Measurements from ENCODE around the gene CEP164. TPM values are rescaled to one million over a fixed set of nuclear protein-coding genes. Genes with fewer than 3 reads are reported as not detected.

Gene CEP164
- total and polyA plus RNA-seq, 9 of the 15 experiments (the other 6 are each of a cell fraction or from before 2014, with no cell fraction given) = 2.1 to 16.5 (median 10.4) TPM

DNA sequence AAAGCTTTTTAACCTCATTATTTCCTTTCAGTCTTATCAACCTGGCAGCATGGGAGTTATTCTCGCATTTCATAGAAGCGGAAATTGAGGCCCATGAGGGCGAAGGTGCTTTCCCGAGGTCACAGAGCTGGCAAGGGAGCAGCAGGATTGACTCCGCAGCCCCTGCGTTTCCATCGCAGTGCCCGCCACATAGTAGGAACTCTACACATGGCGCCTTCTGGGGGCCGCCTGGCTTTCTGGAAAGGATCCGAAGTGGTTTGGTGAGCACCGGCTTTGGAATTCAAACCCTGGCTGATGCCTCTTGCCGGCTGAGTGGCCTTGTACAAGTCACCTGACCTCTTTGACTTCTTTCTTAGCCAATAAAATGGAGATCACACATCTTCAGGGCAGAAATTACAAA, 93.4 kb downstream of the CEP164 start:
- no peaks in the 10 kb centered on the region for H3K9me3 ChIP-seq (replicated peaks; ENCODE audit: control insufficient read depth, insufficient read depth, low read depth, low read length)
- no peaks in the 10 kb centered on the region for H3K79me2 ChIP-seq (ENCODE audit: control insufficient read depth, insufficient read depth, low read length)
- H3K27ac ChIP-seq (ENCODE audit: extremely low read depth, low read depth, low read length) = no peak overlapping the region
- no peak overlapping the region for H3K9ac ChIP-seq (ENCODE audit: insufficient read depth in 1 of 2, low read depth in 2 of 2, low read length in 2 of 2)
- DNase-seq (ENCODE audit: extremely low read depth in 1 of 4, low spot score in 3 of 4) (no peak), FAIRE-seq (no peak), ATAC-seq (no peak)
- ChIA-PET POLR2A (no interaction called here), CTCF (ENCODE audit: low intra/inter-chr PET ratio) (no interaction called here)
- H4K20me1 ChIP-seq (replicated peaks; ENCODE audit: control insufficient read depth, insufficient read depth, low read length) = peaks cover 8% of the 10 kb centered on the region
- intact Hi-C loops (cut with micrococcal nuclease) = loop anchor here (10.0 kb wide), 1 partner anchor 524 kb away; no protein-coding TSS in a partner anchor
- no peaks in the 10 kb centered on the region for H3K4me1 ChIP-seq (replicated peaks in 1 of 2; ENCODE audit: control insufficient read depth in 2 of 2, insufficient read depth in 2 of 2, low read length in 2 of 2)
- H3K4me3 ChIP-seq = no peak overlapping the region
- WGBS (ENCODE audit: insufficient coverage, low coverage, missing lambda C conversion rate) = 19% methylated on average over 12 of the region's 13 CpGs
- no TSS peak for BruUV-seq (replicated peaks)
- H3K27me3 ChIP-seq (ENCODE audit: control insufficient read depth in 2 of 2, insufficient read depth in 2 of 2, low read length in 2 of 2) = peaks cover 45 to 85% of the 10 kb centered on the region in 2 experiments
- in situ Hi-C loops (cut with MboI) = loop anchor here (10.0 kb wide), 1 partner anchor 634 kb away; no protein-coding TSS in a partner anchor
- H2AFZ ChIP-seq (ENCODE audit: low read depth, low read length) = no peak overlapping the region
- no peak overlapping the region for H3K4me2 ChIP-seq (ENCODE audit: insufficient read depth, low read length)
- H3K9me1 ChIP-seq (ENCODE audit: control insufficient read depth, insufficient read depth, low read length) = no peaks in the 10 kb centered on the region
- H3K36me3 ChIP-seq (ENCODE audit: control insufficient read depth, insufficient read depth, low read length) = no peaks in the 10 kb centered on the region
- TF ChIP-seq, protein P1, sequence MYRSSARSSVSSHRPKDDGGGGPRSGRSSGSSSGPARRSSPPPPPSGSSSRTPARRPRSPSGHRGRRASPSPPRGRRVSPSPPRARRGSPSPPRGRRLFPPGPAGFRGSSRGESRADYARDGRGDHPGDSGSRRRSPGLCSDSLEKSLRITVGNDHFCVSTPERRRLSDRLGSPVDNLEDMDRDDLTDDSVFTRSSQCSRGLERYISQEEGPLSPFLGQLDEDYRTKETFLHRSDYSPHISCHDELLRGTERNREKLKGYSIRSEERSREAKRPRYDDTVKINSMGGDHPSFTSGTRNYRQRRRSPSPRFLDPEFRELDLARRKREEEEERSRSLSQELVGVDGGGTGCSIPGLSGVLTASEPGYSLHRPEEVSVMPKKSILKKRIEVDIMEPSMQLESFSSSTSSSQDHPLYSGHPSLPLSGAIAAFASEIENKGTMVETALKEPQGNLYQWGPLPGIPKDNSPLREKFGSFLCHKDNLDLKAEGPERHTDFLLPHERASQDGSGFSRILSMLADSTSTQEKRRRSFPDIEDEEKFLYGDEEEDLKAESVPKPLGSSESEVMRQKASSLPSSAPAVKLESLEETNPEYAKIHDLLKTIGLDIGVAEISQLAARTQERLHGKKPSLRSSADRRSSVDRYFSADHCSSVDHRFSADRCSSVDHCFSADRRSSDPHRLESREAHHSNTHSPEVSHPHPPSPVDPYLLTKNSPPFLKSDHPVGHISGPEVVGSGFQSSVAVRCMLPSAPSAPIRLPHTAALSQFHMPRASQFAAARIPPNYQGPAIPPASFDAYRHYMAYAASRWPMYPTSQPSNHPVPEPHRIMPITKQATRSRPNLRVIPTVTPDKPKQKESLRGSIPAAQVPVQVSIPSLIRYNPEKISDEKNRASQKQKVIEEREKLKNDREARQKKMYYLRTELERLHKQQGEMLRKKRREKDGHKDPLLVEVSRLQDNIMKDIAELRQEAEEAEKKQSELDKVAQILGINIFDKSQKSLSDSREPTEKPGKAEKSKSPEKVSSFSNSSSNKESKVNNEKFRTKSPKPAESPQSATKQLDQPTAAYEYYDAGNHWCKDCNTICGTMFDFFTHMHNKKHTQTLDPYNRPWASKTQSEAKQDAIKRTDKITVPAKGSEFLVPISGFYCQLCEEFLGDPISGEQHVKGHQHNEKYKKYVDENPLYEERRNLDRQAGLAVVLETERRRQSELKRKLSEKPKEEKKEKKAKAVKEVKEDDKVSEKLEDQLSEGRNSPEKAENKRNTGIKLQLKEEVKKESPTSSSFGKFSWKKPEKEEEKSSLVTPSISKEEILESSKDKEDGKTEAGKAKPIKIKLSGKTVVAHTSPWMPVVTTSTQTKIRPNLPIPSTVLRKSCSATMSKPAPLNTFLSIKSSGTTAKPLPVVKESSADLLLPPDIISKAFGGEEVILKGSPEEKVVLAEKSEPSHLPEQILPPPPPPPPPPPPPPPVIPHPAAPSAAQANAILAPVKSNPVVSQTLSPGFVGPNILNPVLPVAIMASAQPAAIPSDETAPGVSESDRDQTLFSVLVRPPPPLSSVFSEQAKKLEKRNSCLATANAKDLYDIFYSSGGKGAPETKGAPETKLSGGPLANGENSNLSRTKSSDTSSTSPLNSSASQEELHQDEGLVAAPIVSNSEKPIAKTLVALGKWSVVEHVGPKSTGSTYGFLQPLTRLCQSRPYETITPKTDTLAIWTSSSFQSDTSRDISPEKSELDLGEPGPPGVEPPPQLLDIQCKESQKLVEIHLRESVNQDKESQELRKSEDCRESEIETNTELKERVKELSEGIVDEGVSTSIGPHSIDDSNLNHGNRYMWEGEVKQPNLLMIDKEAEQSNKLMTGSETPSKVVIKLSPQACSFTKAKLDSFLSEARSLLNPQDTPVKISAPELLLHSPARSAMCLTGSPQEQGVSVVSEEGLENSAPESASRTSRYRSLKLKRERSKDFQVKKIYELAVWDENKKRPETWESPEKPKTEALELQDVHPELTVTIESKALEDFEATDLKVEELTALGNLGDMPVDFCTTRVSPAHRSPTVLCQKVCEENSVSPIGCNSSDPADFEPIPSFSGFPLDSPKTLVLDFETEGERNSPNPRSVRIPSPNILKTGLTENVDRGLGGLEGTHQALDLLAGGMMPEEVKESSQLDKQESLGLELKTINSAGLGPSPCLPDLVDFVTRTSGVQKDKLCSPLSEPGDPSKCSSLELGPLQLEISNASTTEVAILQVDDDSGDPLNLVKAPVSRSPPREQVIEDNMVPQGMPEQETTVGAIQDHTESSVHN (IDR thresholded peaks at IDR 0.05; ENCODE audit: borderline replicate concordance in 1 of 2, low read depth in 1 of 2) = no peak
- no peak for TF ChIP-seq ZNF324 (CRISPR knock-in tag; IDR thresholded peaks at IDR 0.05)
- TF ChIP-seq MCM7 (IDR thresholded peaks at IDR 0.05) = no peak
- TF ChIP-seq SOX6 (IDR thresholded peaks at IDR 0.05) = no peak
- no peak for TF ChIP-seq SMAD4 (CRISPR knock-in tag; conservative IDR thresholded peaks at IDR 0.05)
- TF ChIP-seq SMARCA5 (IDR thresholded peaks at IDR 0.05) = no peak
- TF ChIP-seq, protein P2, sequence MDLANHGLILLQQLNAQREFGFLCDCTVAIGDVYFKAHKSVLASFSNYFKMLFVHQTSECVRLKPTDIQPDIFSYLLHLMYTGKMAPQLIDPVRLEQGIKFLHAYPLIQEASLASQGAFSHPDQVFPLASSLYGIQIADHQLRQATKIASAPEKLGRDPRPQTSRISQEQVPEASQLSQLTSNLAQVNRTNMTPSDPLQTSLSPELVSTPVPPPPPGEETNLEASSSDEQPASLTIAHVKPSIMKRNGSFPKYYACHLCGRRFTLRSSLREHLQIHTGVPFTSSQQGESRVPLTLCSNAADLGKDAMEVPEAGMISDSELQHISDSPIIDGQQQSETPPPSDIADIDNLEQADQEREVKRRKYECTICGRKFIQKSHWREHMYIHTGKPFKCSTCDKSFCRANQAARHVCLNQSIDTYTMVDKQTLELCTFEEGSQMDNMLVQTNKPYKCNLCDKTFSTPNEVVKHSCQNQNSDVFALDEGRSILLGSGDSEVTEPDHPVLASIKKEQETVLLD (IDR thresholded peaks at IDR 0.05) = no peak
- TF ChIP-seq ADNP (tag; IDR thresholded peaks at IDR 0.05) = no peak
- TF ChIP-seq ZNF551 (CRISPR knock-in tag; IDR thresholded peaks at IDR 0.05) = no peak
- TF ChIP-seq SMAD3 (CRISPR knock-in tag; conservative IDR thresholded peaks at IDR 0.05) = no peak
- no peak for TF ChIP-seq CBFB (CRISPR knock-in tag; IDR thresholded peaks at IDR 0.05)
- TF ChIP-seq RCOR1 (IDR thresholded peaks at IDR 0.05; ENCODE audit: borderline replicate concordance in 1 of 2, low read depth in 2 of 2, low read length in 2 of 2) = no peak
- TF ChIP-seq ARID2 (IDR thresholded peaks at IDR 0.05) = no peak
- TF ChIP-seq SAP30 (IDR thresholded peaks at IDR 0.05; ENCODE audit: borderline replicate concordance, insufficient read depth, low read depth, low read length, poor library complexity, severe bottlenecking) = no peak
- TF ChIP-seq ZFP30 (CRISPR knock-in tag; IDR thresholded peaks at IDR 0.05; ENCODE audit: borderline replicate concordance) = no peak
- TF ChIP-seq ZNF212 (CRISPR knock-in tag; IDR thresholded peaks at IDR 0.05) = no peak
